Breast epithelium (tissue), 4 donors: ENCODE measurements around the gene CDC20. TPM values are rescaled to one million over a fixed set of nuclear protein-coding genes. Genes with fewer than 3 reads are reported as not detected.

ENCODE experiments used
- DNase-seq, 2 donors: peaks; one replicate each; pipeline ENCODE4 v3.0.0-alpha.2; 2019; ENCODE audit warnings: low spot score in 2 of 2
- H3K27ac ChIP-seq, 2 donors: fragments of 200-600 bp; sonication (generic) in 1 of 2; one replicate each; pipeline ENCODE4 v1.5.1; 2016 to 2019; ENCODE audit warnings: mild to moderate bottlenecking in 1 of 2
- H3K27me3 ChIP-seq, 2 donors: fragments of 200-600 bp; sonication (generic) in 1 of 2; one replicate each; pipeline versions ENCODE4 v1.5.1 to v1.6.0; 2017 to 2019; ENCODE audit warnings: control low read depth in 1 of 2, mild to moderate bottlenecking in 1 of 2
- H3K36me3 ChIP-seq: fragments of 200-600 bp; one replicate; pipeline ENCODE4 v1.5.1; 2019
- H3K4me1 ChIP-seq, 2 donors: fragments of 200-600 bp; sonication (generic); one replicate each; pipeline ENCODE4 v1.5.1; 2016 to 2019; ENCODE audit warnings: control low read depth in 1 of 2
- H3K4me3 ChIP-seq, 3 donors: fragments of 200-600 bp; sonication (generic); 1 replicate in 2 of 3; 2 replicates in 1 of 3; pipeline ENCODE4 v1.5.1; 2016 to 2019; ENCODE audit warnings: mild to moderate bottlenecking in 3 of 3, moderate library complexity in 2 of 3
- H3K9me3 ChIP-seq, 2 donors: fragments of 200-600 bp; sonication (generic) in 1 of 2; one replicate each; pipeline ENCODE4 v1.5.1; 2016 to 2019; ENCODE audit warnings: control low read depth in 1 of 2
- POLR2A ChIP-seq: fragments of 450-650 bp; IDR thresholded peaks from one replicate; pipeline ENCODE4 v1.6.1; 2016; ENCODE audit warnings: antibody characterized with exemption, mild to moderate bottlenecking, moderate library complexity
- POLR2AphosphoS5 ChIP-seq, 3 donors: sonication (generic); formaldehyde crosslinking; IDR thresholded peaks; one replicate each; pipeline ENCODE4 v1.6.1; 2017; ENCODE audit warnings: antibody characterized with exemption in 3 of 3
- intact Hi-C: fragments of 100-400 bp; cut with DNase I; formaldehyde crosslinking; loops from one replicate; pipeline ENCODE4 v1.15.1; 2023; ENCODE audit warnings: low total_unique reads
- total RNA-seq, 3 donors: library from RNA; depleted of rRNA; stranded (reverse); fragments of >200 nt; gene quantifications; one replicate each; pipeline ENCODE4 v1.1.0, GENCODE V29; 2016
- TF ChIP-seq, protein P1 (sequence below), 3 donors: fragments of 450-650 bp; IDR thresholded peaks; one replicate each; pipeline ENCODE4 v1.5.1; 2016 to 2017; ENCODE audit warnings: antibody characterized with exemption in 3 of 3, mild to moderate bottlenecking in 3 of 3, moderate library complexity in 3 of 3

CDC20 gene
- total RNA-seq, 3 donors from 2014 or later: 1.3 to 5.8 (median 1.3) TPM

DNA sequence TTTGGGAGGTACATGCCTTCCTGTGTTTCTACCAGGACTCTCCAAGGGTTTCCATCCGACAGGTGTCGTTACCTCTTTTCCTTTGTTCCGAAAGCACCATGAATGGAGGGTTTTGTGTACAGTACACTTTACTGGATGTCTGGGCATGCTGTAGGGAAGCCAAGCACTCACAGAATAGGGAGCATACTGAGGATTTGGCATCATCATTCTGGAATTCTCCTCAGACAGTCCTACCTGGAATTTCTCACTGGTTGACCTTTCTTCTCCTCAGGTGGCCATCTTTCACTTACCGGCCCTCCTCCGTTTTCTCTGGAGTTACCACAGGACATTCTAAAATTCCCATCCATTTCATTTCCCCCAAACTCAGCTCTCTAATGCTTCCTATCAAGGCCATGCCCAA, 27.1 kb upstream of the CDC20 start:
- no peak for DNase-seq
- TF ChIP-seq POLR2AphosphoS5 (IDR thresholded peaks at IDR 0.05) (no peak), POLR2A (no peak)
- TF ChIP-seq, protein P1, sequence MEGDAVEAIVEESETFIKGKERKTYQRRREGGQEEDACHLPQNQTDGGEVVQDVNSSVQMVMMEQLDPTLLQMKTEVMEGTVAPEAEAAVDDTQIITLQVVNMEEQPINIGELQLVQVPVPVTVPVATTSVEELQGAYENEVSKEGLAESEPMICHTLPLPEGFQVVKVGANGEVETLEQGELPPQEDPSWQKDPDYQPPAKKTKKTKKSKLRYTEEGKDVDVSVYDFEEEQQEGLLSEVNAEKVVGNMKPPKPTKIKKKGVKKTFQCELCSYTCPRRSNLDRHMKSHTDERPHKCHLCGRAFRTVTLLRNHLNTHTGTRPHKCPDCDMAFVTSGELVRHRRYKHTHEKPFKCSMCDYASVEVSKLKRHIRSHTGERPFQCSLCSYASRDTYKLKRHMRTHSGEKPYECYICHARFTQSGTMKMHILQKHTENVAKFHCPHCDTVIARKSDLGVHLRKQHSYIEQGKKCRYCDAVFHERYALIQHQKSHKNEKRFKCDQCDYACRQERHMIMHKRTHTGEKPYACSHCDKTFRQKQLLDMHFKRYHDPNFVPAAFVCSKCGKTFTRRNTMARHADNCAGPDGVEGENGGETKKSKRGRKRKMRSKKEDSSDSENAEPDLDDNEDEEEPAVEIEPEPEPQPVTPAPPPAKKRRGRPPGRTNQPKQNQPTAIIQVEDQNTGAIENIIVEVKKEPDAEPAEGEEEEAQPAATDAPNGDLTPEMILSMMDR (IDR thresholded peaks at IDR 0.05): no peak
- intact Hi-C loops: no loop called here
- Histone ChIP-seq H3K36me3 (no peaks in the 10 kb centered on the region), H3K27ac (no peak overlapping the region), H3K27me3 (no peaks in the 10 kb centered on the region), H3K4me1 (no peaks in the 10 kb centered on the region), H3K4me3 (no peak overlapping the region), H3K9me3 (no peaks in the 10 kb centered on the region)

DNA sequence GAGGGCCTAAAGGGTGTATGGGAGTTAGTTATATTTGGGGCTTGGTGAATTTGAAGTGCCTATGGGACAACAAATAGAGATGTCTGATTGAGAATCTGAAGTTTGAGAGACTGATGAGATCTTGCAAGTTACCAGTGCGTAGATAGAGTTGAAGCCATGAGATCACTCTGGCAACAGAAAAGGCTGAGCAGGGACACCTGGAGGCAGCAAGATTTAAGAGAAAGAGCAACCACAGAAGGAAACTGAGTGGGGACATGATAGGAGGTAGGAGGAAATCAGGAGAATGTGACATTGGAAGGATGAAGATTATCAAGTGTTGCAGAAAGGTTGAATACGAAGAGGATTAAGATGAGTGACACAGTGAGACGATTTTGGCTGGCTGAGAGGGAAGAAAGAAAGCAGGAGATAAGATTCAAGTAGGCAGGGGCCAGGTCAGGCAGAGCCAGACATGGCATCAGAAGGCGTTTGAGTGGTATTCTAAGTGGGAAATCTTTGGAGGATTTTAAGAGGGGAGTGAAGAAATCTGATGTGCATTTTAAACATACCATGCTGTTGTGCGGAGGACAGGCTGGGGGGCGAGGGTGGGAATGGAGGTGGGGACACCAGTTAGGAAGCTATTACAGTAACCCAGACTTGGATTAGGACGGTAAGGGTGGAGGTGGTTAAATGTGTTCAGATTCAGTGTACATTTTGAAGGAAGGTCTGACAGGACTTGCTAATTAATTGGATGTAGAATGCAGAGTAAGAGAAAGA, 24.2 kb upstream of the CDC20 start:
- DNase-seq: no peak
- Histone ChIP-seq H3K36me3 (no peaks in the 10 kb centered on the region), H3K4me1 (no peaks in the 10 kb centered on the region), H3K4me3 (no peak overlapping the region), H3K27ac (no peak overlapping the region), H3K9me3 (no peaks in the 10 kb centered on the region), H3K27me3 (no peaks in the 10 kb centered on the region)
- intact Hi-C loops: no loop called here
- TF ChIP-seq POLR2AphosphoS5 (IDR thresholded peaks at IDR 0.05) (no peak), POLR2A (no peak)
- TF ChIP-seq, protein P1 (IDR thresholded peaks at IDR 0.05): no peak

- no peaks in the 10 kb centered on the region for H3K36me3 ChIP-seq
- intact Hi-C loops: no loop called here
- H3K27ac ChIP-seq: no peak within 1 kb of the TSS
- H3K27me3 ChIP-seq: no peaks in the 10 kb centered on the region
- no peak within 1 kb of the TSS for H3K4me3 ChIP-seq
- no peak for DNase-seq
- H3K9me3 ChIP-seq: no peaks in the 10 kb centered on the region
- no peaks in the 10 kb centered on the region for H3K4me1 ChIP-seq
- no peak for TF ChIP-seq POLR2AphosphoS5 (IDR thresholded peaks at IDR 0.05)
- no peak for TF ChIP-seq POLR2A
- TF ChIP-seq, protein P1 (IDR thresholded peaks at IDR 0.05): no peak
Measured at GRCh38 chr1:43337588-43337987, 21.2 kb upstream of the CDC20 start, which contains the start of gene MPL. Gene MPL, plus strand, starts transcription at chr1:43337818. Its CDS starts 31 bp downstream, at chr1:43337849.

DNA sequence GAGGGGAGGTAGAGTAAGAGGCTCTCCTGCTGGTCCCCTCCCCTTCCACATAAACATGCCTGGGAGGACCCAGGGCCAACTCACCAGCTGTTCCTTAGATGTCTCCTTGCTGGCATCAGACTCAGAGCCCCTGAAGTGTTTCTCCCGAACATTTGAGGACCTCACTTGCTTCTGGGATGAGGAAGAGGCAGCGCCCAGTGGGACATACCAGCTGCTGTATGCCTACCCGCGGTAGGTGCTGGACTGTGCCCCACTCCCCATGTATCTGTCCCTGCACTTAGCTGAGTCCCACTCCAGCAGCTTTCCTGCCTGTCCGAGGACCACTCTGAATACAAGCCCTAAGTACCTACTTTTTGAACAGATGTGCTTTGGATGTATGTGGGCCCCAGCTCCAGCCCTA, 20.8 kb upstream of the CDC20 start:
- intact Hi-C loops: no loop called here
- Histone ChIP-seq H3K9me3 (no peaks in the 10 kb centered on the region), H3K4me1 (no peaks in the 10 kb centered on the region), H3K36me3 (no peaks in the 10 kb centered on the region), H3K4me3 (no peak overlapping the region), H3K27me3 (no peaks in the 10 kb centered on the region), H3K27ac (no peak overlapping the region)
- TF ChIP-seq, protein P1 (IDR thresholded peaks at IDR 0.05): no peak
- TF ChIP-seq POLR2A (no peak), POLR2AphosphoS5 (IDR thresholded peaks at IDR 0.05) (no peak)
- DNase-seq: no peak

GRCh38 chr1:43339584-43340232, 19.1 kb upstream of the CDC20 start:
- H3K4me3 ChIP-seq: no peak overlapping the region
- no peaks in the 10 kb centered on the region for H3K9me3 ChIP-seq
- H3K4me1 ChIP-seq: no peaks in the 10 kb centered on the region
- H3K27me3 ChIP-seq: no peaks in the 10 kb centered on the region
- intact Hi-C loops: loop anchor here (1.0 kb wide), 1 partner anchor 44 kb away; no protein-coding TSS in a partner anchor
- TF ChIP-seq, protein P1 (IDR thresholded peaks at IDR 0.05): no peak
- no peak for TF ChIP-seq POLR2AphosphoS5 (IDR thresholded peaks at IDR 0.05)
- TF ChIP-seq POLR2A: no peak
- DNase-seq: no peak
- H3K27ac ChIP-seq: no peak overlapping the region
- no peaks in the 10 kb centered on the region for H3K36me3 ChIP-seq
